ENCODE measurements around the gene CRYBG1.

CRYBG1 gene

GRCh38 chr6:106458021-106458986 lies 97.8 kb downstream of the CRYBG1 start:
- in situ Hi-C loops (cut with MboI; ENCODE audit: low sequenced_read_pairs), result no loop called here

DNA sequence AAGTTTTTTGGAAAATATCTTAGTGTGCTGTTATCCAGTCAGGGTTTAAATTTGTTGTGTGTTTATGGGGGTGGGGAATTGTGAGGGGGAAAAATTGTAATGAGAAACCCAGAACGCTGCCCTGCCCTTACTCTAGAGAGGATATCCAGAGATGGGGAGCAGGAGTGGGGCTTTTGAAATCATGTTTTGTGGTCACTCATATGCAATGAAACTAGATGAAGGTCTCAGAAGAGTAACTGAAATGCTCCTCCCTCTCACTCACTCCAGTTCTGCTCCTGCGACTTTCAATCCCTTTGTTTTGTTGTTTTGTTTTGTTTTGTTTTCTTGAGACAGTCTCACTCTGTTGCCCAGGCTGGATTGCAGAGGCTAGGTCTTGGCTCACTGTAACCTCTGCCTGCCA lies 100.0 kb downstream of the CRYBG1 start:
- in situ Hi-C loops (cut with MboI; ENCODE audit: low sequenced_read_pairs), result no loop called here

DNA sequence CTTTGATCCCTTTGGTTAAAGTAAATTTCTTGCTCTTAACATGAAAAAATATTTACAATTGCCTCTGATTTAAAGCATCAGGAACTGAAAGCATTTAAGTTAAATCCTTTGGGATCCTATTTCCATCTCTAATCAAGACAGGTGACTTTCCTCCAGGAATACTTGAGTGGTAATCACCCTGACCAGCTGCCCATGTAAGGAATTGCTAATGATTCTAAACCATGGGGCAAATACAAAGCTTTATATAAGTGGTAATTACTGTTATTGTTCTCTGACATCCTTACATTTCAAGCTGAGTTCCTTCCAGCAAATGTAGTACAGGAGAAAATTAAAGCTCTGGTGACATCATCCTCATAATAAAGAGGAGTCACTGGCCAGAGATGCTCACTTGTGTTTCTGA lies 100.6 kb downstream of the CRYBG1 start:
- in situ Hi-C loops (cut with MboI; ENCODE audit: low sequenced_read_pairs), result no loop called here

DNA sequence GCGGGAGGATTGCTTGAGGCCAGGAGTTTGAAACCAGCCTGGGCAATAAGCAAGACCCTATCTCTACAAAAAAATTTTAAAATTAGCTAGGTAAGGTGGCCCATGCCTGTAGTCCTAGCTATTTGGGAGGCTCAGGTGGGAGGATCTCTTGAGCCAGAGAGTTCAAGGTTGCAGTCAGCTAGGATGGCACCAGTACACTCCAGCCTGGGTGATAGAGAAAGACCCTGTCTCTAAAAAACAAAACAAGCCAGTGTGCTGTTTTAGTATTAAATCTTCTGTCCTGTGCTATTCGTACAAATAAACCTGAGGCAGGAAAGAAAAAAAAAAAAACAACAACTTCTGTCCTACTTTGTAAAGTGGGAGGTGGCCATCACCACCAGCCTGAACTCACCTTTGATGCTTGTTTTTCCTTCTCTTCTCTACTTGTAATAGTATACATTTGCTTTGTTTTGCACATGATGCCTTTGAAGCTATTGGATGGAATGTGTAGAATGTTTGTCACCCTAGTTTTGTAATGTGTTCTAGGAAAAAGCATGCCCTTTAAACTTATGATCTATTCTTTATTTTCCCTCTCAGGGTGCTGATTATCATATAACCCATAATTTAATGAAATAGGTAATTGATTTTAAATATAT lies 102.5 kb downstream of the CRYBG1 start:
- in situ Hi-C loops (cut with MboI; ENCODE audit: low sequenced_read_pairs), result no loop called here

- in situ Hi-C loops (cut with MboI; ENCODE audit: low sequenced_read_pairs), result no loop called here
Measured at GRCh38 chr6:106466211-106466610, 105.7 kb downstream of the CRYBG1 start.

DNA sequence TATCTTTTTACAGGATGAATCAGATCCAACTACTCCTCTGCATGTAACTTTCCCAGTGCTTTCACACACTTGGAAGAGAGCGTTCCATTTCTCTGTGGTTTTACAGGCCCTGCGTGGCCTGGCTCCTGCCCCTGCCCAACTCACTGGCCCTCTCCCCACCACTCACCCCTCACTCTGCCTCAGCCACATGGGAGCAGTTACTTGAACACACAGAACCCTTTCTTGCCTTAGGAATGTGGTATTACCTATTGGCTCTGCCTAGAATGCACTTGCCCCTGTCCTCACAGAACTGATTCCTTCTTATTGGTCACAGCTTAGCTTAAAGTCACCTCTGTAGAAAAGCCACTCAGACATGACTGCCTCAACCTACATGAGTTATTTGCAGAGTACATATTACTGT lies 108.4 kb downstream of the CRYBG1 start:
- in situ Hi-C loops (cut with MboI; ENCODE audit: low sequenced_read_pairs), result no loop called here

GRCh38 chr6:106469882-106470281 lies 109.4 kb downstream of the CRYBG1 start:
- in situ Hi-C loops (cut with MboI; ENCODE audit: low sequenced_read_pairs), result no loop called here

GRCh38 chr6:106470316-106470715 lies 109.8 kb downstream of the CRYBG1 start:
- in situ Hi-C loops (cut with MboI; ENCODE audit: low sequenced_read_pairs), result no loop called here

DNA sequence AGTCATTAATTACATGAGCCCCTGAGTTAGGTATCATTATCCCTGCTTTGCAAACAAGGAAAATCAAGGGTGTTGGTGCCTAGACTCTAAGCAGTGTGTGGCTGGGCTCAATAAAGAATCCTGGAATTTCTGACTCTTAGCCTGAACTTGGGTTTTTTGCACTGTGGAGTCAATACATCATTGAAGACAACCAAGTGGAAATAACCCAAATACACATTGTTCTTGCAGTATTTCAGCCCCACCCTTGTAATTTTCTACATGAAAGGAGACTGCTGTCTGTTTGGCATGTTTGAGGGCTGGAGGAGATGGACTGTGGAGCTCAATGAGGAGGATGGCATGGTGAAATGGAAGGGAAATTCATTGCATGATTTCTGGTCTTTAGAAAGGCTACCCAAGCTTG lies 110.3 kb downstream of the CRYBG1 start:
- in situ Hi-C loops (cut with MboI; ENCODE audit: low sequenced_read_pairs), result no loop called here

- in situ Hi-C loops (cut with MboI; ENCODE audit: low sequenced_read_pairs), result no loop called here
Measured at GRCh38 chr6:106473812-106474211, 113.3 kb downstream of the CRYBG1 start.

DNA sequence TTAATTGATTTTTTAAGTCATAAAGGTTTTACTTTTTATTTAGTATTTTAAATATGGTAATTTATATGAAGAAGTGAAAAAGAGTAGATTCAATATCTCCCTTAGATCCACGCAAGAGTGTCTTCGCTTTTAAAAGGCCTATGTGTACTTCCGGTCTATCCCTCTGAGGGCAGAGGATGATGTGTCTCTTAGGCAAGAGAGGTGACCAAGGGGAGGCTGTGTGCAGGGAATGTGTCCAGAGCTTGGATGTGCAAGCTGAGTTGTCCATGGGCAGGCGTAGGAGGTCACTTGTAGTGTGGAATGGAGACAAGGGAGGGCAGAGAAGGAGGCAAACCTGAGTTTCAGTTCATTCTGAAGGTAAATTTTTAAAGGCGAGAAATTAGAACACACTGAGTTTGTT lies 113.9 kb downstream of the CRYBG1 start:
- in situ Hi-C loops (cut with MboI; ENCODE audit: low sequenced_read_pairs), result no loop called here

GRCh38 chr6:106475284-106475683 lies 114.8 kb downstream of the CRYBG1 start:
- in situ Hi-C loops (cut with MboI; ENCODE audit: low sequenced_read_pairs), result no loop called here

GRCh38 chr6:106476331-106477105 lies 116.0 kb downstream of the CRYBG1 start:
- in situ Hi-C loops (cut with MboI; ENCODE audit: low sequenced_read_pairs), result no loop called here

DNA sequence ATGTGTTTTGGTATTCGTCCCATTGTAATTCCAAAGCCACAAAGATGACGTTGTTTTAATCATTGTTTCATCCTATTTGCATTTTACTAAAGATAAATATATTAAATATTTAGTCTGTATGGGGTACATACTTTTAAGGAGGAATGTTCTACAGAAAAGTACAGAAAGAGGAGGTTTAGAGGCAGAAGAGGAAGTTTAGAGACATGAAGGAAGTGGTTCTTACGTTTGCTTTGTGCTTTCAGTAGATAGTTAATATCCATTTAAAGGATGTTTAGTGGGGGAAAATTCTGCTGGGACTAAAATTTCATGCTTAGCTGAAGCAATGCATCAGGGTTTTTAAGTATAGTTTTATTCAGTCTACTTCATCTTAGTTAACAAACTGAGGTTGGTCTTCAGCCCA lies 116.6 kb downstream of the CRYBG1 start:
- in situ Hi-C loops (cut with MboI; ENCODE audit: low sequenced_read_pairs), result no loop called here

DNA sequence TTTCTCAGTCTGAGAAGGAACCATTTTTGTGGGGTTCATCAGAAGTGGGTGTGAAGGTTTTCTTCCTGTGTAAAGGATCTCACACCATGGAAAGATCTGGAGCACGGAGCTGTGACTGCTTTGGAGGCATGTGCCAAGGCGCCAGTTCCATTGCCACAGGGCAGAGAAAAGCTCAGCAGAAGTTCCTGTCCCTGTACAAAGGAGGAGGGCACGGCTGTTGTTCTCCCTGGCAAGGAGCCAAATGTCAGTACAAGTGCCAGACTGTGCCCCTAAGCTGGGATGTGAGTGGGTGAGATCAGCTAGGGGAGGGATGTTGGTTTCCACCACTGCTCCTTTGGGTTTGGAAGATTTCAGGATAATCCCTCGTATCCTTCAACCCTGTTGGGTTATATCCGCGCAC lies 117.3 kb downstream of the CRYBG1 start:
- in situ Hi-C loops (cut with MboI; ENCODE audit: low sequenced_read_pairs), result no loop called here

- in situ Hi-C loops (cut with MboI; ENCODE audit: low sequenced_read_pairs), result no loop called here
Measured at GRCh38 chr6:106486236-106486635, 125.7 kb downstream of the CRYBG1 start.

GRCh38 chr6:106488494-106489370 lies 128.2 kb downstream of the CRYBG1 start:
- in situ Hi-C loops (cut with MboI; ENCODE audit: low sequenced_read_pairs), result no loop called here

GRCh38 chr6:106490030-106490429 lies 129.5 kb downstream of the CRYBG1 start:
- in situ Hi-C loops (cut with MboI; ENCODE audit: low sequenced_read_pairs), result no loop called here

DNA sequence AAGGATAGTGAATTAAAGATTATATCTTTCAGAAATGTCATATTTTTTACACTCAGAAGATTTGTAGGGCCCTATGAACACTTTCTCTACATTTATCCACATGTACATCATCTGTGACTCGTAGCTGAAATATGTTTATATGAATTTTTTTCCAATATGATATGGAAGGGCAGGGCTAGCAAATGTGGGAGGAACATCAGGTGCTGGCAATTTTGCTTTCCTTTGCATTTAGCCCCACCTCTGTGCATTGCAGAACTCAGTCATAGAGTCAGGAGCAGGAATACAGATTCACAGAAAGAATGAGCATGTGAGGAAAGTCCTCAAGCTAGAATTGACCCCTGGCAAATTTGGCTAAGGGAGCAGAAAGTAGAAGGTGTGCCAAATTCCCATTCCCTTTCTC lies 129.9 kb downstream of the CRYBG1 start:
- in situ Hi-C loops (cut with MboI; ENCODE audit: low sequenced_read_pairs), result no loop called here

DNA sequence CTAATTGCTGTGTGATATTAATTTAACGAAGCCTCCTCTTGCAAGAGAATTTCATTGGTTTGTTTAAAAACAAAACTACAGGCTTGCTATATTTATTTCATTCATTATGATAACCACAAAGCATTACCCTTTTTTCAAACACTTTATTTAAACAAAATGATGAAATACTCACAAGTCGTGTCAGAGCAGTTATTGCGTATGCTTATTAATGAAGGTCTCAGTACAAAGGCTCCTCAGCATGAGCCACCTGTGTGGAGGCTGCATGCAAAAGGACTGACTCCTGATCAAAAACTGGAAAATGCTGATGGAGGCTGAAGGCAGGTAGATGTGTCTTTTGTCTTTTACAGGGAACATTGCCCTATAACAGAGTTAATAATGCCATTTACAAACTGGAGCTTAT lies 130.5 kb downstream of the CRYBG1 start:
- in situ Hi-C loops (cut with MboI; ENCODE audit: low sequenced_read_pairs), result no loop called here

GRCh38 chr6:106495014-106495413 lies 134.5 kb downstream of the CRYBG1 start:
- in situ Hi-C loops (cut with MboI; ENCODE audit: low sequenced_read_pairs), result no loop called here
